Prostate gland (tissue), 2 donors: ENCODE data around the gene IL12RB1. TPM values are rescaled to one million over a fixed set of nuclear protein-coding genes. Genes with fewer than 3 reads are reported as not detected.
A peak's percentile ranks its signal among the peaks of the same experiment; 100 is the strongest.

Experiments used
- DNase-seq: peaks from one replicate; pipeline ENCODE4 v3.0.0-alpha.2; 2019; ENCODE audit warnings: low spot score
- H3K27ac ChIP-seq, 2 donors: fragments of 200-600 bp; sonication (generic); 2 replicates each; pipeline ENCODE4 v1.5.1; 2017 to 2019
- H3K27me3 ChIP-seq: fragments of 200-600 bp; sonication (generic); replicated peaks from 2 replicates; pipeline ENCODE4 v1.5.1; 2019; ENCODE audit not compliant: insufficient read depth
- H3K36me3 ChIP-seq, 2 donors: fragments of 200-600 bp; sonication (generic); 1 replicate in 1 of 2; 2 replicates in 1 of 2; pipeline versions ENCODE4 v1.5.1 to v1.8.1; 2017 to 2019
- H3K4me1 ChIP-seq: fragments of 200-600 bp; sonication (generic); replicated peaks from 2 replicates; pipeline ENCODE4 v1.5.1; 2019
- H3K4me3 ChIP-seq, 2 donors: fragments of 200-600 bp; sonication (generic); 2 replicates each; pipeline ENCODE4 v1.5.1; 2017 to 2019
- H3K9me3 ChIP-seq: fragments of 200-600 bp; sonication (generic); 2 replicates; pipeline ENCODE4 v1.5.1; 2017
- CTCF ChIP-seq, 4 experiments: fragments of 200-600 bp in 2 of 4; fragments of 450-650 bp in 2 of 4; sonication (generic) in 2 of 4; IDR thresholded peaks; 1 replicate in 3 of 4; 2 replicates in 1 of 4; pipeline ENCODE4 v1.5.1; 2016 to 2019; ENCODE audit warnings: antibody characterized with exemption in 4 of 4, mild to moderate bottlenecking in 2 of 4, moderate library complexity in 2 of 4
- POLR2A ChIP-seq: fragments of 450-650 bp; IDR thresholded peaks from one replicate; pipeline ENCODE4 v1.6.1; 2016; ENCODE audit warnings: antibody characterized with exemption, mild to moderate bottlenecking
- POLR2AphosphoS5 ChIP-seq: sonication (generic); formaldehyde crosslinking; IDR thresholded peaks from one replicate; pipeline ENCODE4 v1.6.1; 2017; ENCODE audit warnings: antibody characterized with exemption
- WGBS: methylation state at CpG from one replicate; pipeline ENCODE4 v1.1.5; 2018; 5-methylcytosine and 5-hydroxymethylcytosine counted together
- intact Hi-C: fragments of 100-400 bp; cut with DNase I; formaldehyde crosslinking; loops from one replicate; pipeline ENCODE4 v1.14.2; 2022
- total RNA-seq, 2 donors: library from RNA; depleted of rRNA; stranded (reverse); fragments of >200 nt; gene quantifications; one replicate each; pipeline ENCODE4 v1.1.0, GENCODE V29; 2016

IL12RB1 gene
- total RNA-seq, 2 donors from 2014 or later: 0.62 to 0.73 TPM

DNA sequence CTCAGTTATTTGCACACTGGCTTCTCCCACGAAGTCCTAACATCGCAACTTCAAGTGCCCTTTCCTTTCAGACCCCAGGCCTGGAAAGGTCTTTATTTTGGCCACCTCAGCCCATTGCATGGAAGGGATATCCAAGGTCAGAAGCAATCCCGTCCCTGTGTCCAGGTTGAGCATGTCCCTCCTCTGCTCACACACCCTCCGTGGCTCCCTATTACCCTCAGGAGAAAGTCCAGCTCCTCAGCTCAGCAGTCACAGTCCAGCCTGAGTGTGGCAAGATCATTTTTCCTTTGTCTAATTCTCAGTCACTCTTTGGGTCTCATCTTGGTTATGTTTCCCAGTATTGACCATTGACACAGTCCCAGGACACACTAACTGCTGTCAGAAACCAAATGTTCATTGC, 59.6 kb downstream of the IL12RB1 start:
- intact Hi-C loops: no loop called here
- 95% methylated on average over 4 of the region's 4 CpGs for WGBS
- Histone ChIP-seq H3K9me3 (no peaks in the 10 kb centered on the region), H3K27me3 (no peaks in the 10 kb centered on the region), H3K27ac (no peak overlapping the region), H3K4me3 (no peak overlapping the region), H3K4me1 (peaks cover 4% of the 10 kb centered on the region), H3K36me3 (no peaks in the 10 kb centered on the region)
- DNase-seq: no peak
- TF ChIP-seq POLR2AphosphoS5 (no peak), POLR2A (no peak), CTCF (IDR thresholded peaks at IDR 0.05) (no peak)

DNA sequence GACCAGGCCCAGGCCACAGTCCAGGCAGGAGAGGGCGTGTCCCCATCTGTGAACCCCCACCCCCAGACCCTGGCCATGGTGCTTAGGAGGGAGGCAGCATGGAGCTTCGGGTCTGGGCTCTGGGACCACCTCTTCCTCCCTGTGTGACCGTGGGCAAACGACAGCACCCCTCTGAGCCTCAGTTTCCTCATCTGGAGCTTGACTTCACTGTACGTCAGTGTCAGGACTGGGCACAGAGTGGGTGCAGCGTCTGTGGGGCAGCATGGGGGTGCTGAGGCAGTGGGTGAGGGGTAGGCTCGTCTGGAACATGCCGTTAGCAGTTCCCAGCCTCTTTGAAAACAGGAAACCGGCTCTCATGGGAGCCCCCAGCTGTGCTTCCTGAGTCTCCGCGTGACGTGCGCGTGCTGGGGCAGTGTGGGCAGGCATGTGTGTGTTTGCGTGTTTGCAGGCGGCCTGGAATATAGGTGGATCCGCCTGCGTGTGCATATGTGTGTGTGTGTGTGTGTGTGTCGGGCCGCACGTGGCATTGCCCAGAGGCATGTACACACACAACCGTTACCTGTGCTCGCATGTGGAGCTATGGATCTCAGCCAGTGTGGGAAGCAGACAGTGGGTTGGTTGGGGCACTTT, 63.0 kb downstream of the IL12RB1 start:
- TF ChIP-seq POLR2A (no peak), POLR2AphosphoS5 (peak; percentile 58)
- intact Hi-C loops: no loop called here

GRCh38 chr19:18021121-18021755, 65.5 kb downstream of the IL12RB1 start:
- Histone ChIP-seq H3K4me1 (peaks cover 10% of the 10 kb centered on the region), H3K4me3 (no peak overlapping the region), H3K36me3 (no peaks in the 10 kb centered on the region), H3K9me3 (no peaks in the 10 kb centered on the region), H3K27me3 (no peaks in the 10 kb centered on the region), H3K27ac (peak overlapping the region; percentile 75 to 76)
- intact Hi-C loops: no loop called here
- 25% methylated on average over 21 of the region's 21 CpGs for WGBS
- TF ChIP-seq CTCF (IDR thresholded peaks at IDR 0.05): no peak
- no peak for TF ChIP-seq POLR2A
- peak; percentile 78 for TF ChIP-seq POLR2AphosphoS5
- DNase-seq: peak; percentile 72

More for the DNA sequence above, 63.0 kb downstream of the IL12RB1 start:
- Histone ChIP-seq H3K9me3 (no peaks in the 10 kb centered on the region), H3K4me3 (no peak overlapping the region), H3K36me3 (no peaks in the 10 kb centered on the region), H3K4me1 (peaks cover 10% of the 10 kb centered on the region), H3K27ac (peak overlapping the region; percentile 67 to 75), H3K27me3 (no peaks in the 10 kb centered on the region)
- no peak for DNase-seq
- 44% methylated on average over 21 of the region's 23 CpGs for WGBS

DNA sequence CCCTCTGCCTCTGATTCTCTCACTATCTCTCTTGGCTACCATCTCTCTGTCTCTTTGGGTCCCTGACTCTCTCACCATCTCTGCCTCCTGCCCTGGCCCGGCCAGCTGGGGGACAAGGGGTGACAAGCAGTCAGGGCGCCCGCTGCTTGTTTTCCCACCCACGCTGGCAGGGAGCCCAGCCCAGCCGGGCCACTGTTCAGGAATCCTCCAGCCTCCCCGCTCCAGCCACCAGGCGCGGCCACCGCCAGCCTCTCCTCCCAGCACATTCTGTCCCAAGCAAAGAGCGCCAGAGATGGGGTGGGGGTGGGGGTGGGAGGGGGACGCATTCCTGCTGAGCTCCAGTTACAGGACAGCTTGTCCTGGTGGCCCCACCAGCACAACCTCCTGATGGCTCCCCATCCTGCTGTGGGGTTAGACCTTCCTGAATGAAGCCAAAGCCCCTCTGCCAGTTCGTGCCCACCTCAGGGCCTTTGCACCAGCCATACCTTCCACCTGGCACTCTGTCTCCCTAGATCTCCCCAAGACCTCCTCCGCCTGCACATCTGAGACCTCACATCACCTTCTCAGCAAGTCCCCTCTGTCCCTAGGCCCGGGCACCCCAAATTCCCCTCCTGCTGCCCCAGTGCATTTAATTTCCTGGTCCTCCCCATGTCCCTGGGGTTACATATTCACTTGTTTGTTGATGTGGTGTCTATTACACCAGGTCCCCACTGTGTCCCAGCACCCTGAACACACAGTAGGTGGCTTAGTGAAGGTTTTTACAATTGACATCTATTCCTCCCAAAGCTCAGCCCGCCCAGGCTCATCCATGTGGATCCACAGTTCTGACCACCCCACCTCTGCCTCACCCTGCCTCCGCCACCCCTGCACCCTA, 66.3 kb downstream of the IL12RB1 start:
- H3K4me3 ChIP-seq: no peak overlapping the region
- peaks cover 10% of the 10 kb centered on the region for H3K4me1 ChIP-seq

More for the DNA sequence above, 66.3 kb downstream of the IL12RB1 start:
- WGBS: 47% methylated on average over 14 of the region's 16 CpGs
- Histone ChIP-seq H3K27ac (peak overlapping the region; percentile 75 to 76), H3K36me3 (no peaks in the 10 kb centered on the region), H3K9me3 (no peaks in the 10 kb centered on the region), H3K27me3 (no peaks in the 10 kb centered on the region)
- TF ChIP-seq CTCF (IDR thresholded peaks at IDR 0.05): peak in 1 of 4 experiments; percentile 5
- TF ChIP-seq POLR2A: no peak
- peak; percentile 61 for TF ChIP-seq POLR2AphosphoS5
- intact Hi-C loops: no loop called here
- DNase-seq: peak; percentile 63
